Uterus (tissue), 2 donors: Measurements from ENCODE around the gene JARID2.

ENCODE experiments used
- POLR2A ChIP-seq, 2 donors: fragments of 450-650 bp; IDR thresholded peaks; one replicate each; pipeline ENCODE4 v1.6.1; 2016; ENCODE audit warnings: antibody characterized with exemption in 2 of 2, mild to moderate bottlenecking in 1 of 2, moderate library complexity in 1 of 2
- TF ChIP-seq, protein P1 (sequence below), 4 experiments: fragments of 200-600 bp in 2 of 4; fragments of 450-650 bp in 2 of 4; sonication (generic) in 2 of 4; IDR thresholded peaks; one replicate each; pipeline ENCODE4 v1.5.1; 2016 to 2019; ENCODE audit warnings: antibody characterized with exemption in 4 of 4, mild to moderate bottlenecking in 2 of 4, moderate library complexity in 1 of 4

DNA sequence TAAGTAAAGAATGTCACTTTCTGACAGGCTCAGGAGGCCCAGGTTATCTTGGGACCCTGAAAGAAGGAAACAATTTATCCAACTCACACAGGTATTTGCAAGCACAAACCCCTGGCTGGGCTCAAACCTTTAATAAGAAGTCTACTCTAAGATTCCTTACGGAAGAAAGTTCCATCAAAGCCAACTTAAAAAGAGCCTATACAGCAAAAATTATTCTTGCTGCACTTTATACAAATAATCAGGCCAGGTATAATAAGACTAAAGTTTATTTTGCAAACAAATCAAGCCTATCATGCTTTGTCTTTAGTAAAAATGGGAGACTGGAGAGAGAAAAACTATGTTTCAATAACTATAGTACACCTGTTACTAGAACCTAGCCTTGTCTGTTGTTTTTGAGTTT, 314.8 kb downstream of the JARID2 start:
- TF ChIP-seq, protein P1, sequence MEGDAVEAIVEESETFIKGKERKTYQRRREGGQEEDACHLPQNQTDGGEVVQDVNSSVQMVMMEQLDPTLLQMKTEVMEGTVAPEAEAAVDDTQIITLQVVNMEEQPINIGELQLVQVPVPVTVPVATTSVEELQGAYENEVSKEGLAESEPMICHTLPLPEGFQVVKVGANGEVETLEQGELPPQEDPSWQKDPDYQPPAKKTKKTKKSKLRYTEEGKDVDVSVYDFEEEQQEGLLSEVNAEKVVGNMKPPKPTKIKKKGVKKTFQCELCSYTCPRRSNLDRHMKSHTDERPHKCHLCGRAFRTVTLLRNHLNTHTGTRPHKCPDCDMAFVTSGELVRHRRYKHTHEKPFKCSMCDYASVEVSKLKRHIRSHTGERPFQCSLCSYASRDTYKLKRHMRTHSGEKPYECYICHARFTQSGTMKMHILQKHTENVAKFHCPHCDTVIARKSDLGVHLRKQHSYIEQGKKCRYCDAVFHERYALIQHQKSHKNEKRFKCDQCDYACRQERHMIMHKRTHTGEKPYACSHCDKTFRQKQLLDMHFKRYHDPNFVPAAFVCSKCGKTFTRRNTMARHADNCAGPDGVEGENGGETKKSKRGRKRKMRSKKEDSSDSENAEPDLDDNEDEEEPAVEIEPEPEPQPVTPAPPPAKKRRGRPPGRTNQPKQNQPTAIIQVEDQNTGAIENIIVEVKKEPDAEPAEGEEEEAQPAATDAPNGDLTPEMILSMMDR (IDR thresholded peaks at IDR 0.05): no peak
- no peak for TF ChIP-seq POLR2A (IDR thresholded peaks at IDR 0.05)
